ENCODE data around the gene IL10RA.

- no peak for TF ChIP-seq CTCF (IDR thresholded peaks at IDR 0.05 in 8 of 11, conservative IDR thresholded peaks at IDR 0.05 in 3 of 11)
- no peak for TF ChIP-seq POLR2AphosphoS5 (IDR thresholded peaks at IDR 0.05)
- TF ChIP-seq POLR2A (IDR thresholded peaks at IDR 0.05): no peak
These were observed 30.9 kb downstream of the IL10RA start for GRCh38 chr11:118017111-118017510.

All from spleen (tissue), 7 donors.